ENCODE results near the gene NUCB2.

Gene NUCB2

GRCh38 chr11:17314232-17314547, 37.7 kb downstream of the NUCB2 start:
- Histone ChIP-seq H4K20me1 (ENCODE audit: insufficient read depth, low read length, poor library complexity, severe bottlenecking) (peaks cover 53% of the 10 kb centered on the region), H3K9me3 (ENCODE audit: insufficient read depth, low read depth, low read length) (no peaks in the 10 kb centered on the region), H2AFZ (ENCODE audit: low read length) (no peak overlapping the region), H3K4me1 (ENCODE audit: insufficient read depth, low read length, poor library complexity, severe bottlenecking) (peaks cover 15% of the 10 kb centered on the region), H3F3A (ENCODE audit: low read depth) (0 out of 2 replicates have a peak, but pooled peaks cover 8% of the 10 kb centered on the region), H3K27me3 (ENCODE audit: insufficient read depth, low read length, poor library complexity, severe bottlenecking) (no peaks in the 10 kb centered on the region), H3K9ac (ENCODE audit: low read depth, low read length, poor library complexity, severe bottlenecking) (no peak overlapping the region), H3K4me2 (ENCODE audit: low read depth, low read length, poor library complexity, severe bottlenecking) (no peak overlapping the region), H3K79me2 (ENCODE audit: insufficient read depth, low read length) (peaks cover 29% of the 10 kb centered on the region; the same call in 1 of the 2 replicates), H3K4me3 (ENCODE audit: low read length, poor library complexity, severe bottlenecking) (no peak overlapping the region), H3K9me2 (replicated peaks; ENCODE audit: low read depth, low read length) (no peaks in the 10 kb centered on the region), H3K36me3 (ENCODE audit: insufficient read depth, low read length) (peaks cover 95% of the 10 kb centered on the region)
- no peak for TF ChIP-seq EZH2phosphoT487 (IDR thresholded peaks at IDR 0.05; ENCODE audit: borderline replicate concordance)
- TF ChIP-seq, protein P1, sequence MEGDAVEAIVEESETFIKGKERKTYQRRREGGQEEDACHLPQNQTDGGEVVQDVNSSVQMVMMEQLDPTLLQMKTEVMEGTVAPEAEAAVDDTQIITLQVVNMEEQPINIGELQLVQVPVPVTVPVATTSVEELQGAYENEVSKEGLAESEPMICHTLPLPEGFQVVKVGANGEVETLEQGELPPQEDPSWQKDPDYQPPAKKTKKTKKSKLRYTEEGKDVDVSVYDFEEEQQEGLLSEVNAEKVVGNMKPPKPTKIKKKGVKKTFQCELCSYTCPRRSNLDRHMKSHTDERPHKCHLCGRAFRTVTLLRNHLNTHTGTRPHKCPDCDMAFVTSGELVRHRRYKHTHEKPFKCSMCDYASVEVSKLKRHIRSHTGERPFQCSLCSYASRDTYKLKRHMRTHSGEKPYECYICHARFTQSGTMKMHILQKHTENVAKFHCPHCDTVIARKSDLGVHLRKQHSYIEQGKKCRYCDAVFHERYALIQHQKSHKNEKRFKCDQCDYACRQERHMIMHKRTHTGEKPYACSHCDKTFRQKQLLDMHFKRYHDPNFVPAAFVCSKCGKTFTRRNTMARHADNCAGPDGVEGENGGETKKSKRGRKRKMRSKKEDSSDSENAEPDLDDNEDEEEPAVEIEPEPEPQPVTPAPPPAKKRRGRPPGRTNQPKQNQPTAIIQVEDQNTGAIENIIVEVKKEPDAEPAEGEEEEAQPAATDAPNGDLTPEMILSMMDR (conservative IDR thresholded peaks at IDR 0.05; ENCODE audit: low read length): no peak

- Histone ChIP-seq H3K27me3 (ENCODE audit: insufficient read depth, low read length, poor library complexity, severe bottlenecking) (no peaks in the 10 kb centered on the region), H2AFZ (ENCODE audit: low read length) (no peak overlapping the region), H3K9me3 (ENCODE audit: insufficient read depth, low read depth, low read length) (no peaks in the 10 kb centered on the region), H3K36me3 (ENCODE audit: insufficient read depth, low read length) (peaks cover 95% of the 10 kb centered on the region), H3K9me2 (replicated peaks; ENCODE audit: low read depth, low read length) (no peaks in the 10 kb centered on the region), H3K79me2 (ENCODE audit: insufficient read depth, low read length) (peaks cover 35% of the 10 kb centered on the region), H3K4me3 (ENCODE audit: low read length, poor library complexity, severe bottlenecking) (no peak overlapping the region), H3F3A (ENCODE audit: low read depth) (0 out of 2 replicates have a peak, but pooled peaks cover 8% of the 10 kb centered on the region), H3K9ac (ENCODE audit: low read depth, low read length, poor library complexity, severe bottlenecking) (no peak overlapping the region), H4K20me1 (ENCODE audit: insufficient read depth, low read length, poor library complexity, severe bottlenecking) (peaks cover 57% of the 10 kb centered on the region), H3K4me2 (ENCODE audit: low read depth, low read length, poor library complexity, severe bottlenecking) (no peak overlapping the region), H3K4me1 (ENCODE audit: insufficient read depth, low read length, poor library complexity, severe bottlenecking) (peaks cover 15% of the 10 kb centered on the region)
- TF ChIP-seq EZH2phosphoT487 (IDR thresholded peaks at IDR 0.05; ENCODE audit: borderline replicate concordance): no peak
- TF ChIP-seq, protein P1 (conservative IDR thresholded peaks at IDR 0.05; ENCODE audit: low read length): no peak
Measured at GRCh38 chr11:17314904-17315426, 38.4 kb downstream of the NUCB2 start.

DNA sequence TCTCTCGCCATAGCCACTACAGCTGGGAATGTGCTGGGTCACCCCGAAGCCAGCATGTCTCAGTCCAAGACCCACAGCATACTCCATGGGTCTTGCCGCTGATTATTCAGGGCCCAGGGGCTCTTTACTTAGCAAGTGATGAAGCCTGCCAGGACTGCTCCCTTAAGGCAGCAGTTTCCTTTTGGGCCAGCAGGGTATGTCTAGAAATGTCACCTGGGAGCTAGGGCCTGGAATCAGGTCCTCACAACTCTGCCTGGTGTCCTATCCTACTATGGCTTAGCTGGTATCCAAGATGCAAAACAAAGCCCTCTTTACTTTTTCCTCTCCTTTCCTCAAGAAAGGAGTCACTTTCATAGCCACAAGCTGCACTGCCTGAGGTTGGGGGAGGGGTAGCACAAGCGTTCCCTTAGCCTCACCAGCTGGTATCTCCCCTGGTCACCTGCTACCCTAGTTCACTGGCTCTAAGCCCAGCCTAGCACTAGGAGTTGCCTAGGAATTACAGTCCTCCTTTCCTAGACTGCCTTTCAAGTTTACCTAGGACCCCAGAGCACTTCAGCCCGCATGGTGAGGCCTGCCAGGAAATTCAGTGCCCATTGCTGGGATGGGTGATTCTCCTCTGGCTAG, 52.4 kb downstream of the NUCB2 start:
- Histone ChIP-seq H3K79me2 (ENCODE audit: insufficient read depth, low read length) (peaks cover 51% of the 10 kb centered on the region), H3K27me3 (ENCODE audit: insufficient read depth, low read length, poor library complexity, severe bottlenecking) (no peaks in the 10 kb centered on the region)

More for the DNA sequence above, 52.4 kb downstream of the NUCB2 start:
- no peak for TF ChIP-seq EZH2phosphoT487 (IDR thresholded peaks at IDR 0.05; ENCODE audit: borderline replicate concordance)
- TF ChIP-seq, protein P1 (conservative IDR thresholded peaks at IDR 0.05; ENCODE audit: low read length): no peak
- Histone ChIP-seq H2AFZ (ENCODE audit: low read length) (no peak overlapping the region), H3K9ac (ENCODE audit: low read depth, low read length, poor library complexity, severe bottlenecking) (no peak overlapping the region), H3K4me1 (ENCODE audit: insufficient read depth, low read length, poor library complexity, severe bottlenecking) (no peaks in the 10 kb centered on the region), H3K4me2 (ENCODE audit: low read depth, low read length, poor library complexity, severe bottlenecking) (no peak overlapping the region), H3K9me2 (replicated peaks; ENCODE audit: low read depth, low read length) (no peaks in the 10 kb centered on the region), H4K20me1 (ENCODE audit: insufficient read depth, low read length, poor library complexity, severe bottlenecking) (peaks cover 61% of the 10 kb centered on the region), H3F3A (ENCODE audit: low read depth) (no peaks in the 10 kb centered on the region), H3K9me3 (ENCODE audit: insufficient read depth, low read depth, low read length) (no peaks in the 10 kb centered on the region), H3K4me3 (ENCODE audit: low read length, poor library complexity, severe bottlenecking) (no peak overlapping the region), H3K36me3 (ENCODE audit: insufficient read depth, low read length) (peaks cover 93% of the 10 kb centered on the region)

All from Loucy (cell line).